Measurements from ENCODE around the gene CSTF3.

GRCh38 chr11:33194455-33194854 is 33.2 kb upstream of the CSTF3 start:
- TF ChIP-seq POLR2A (IDR thresholded peaks at IDR 0.05; ENCODE audit: low read depth, low read length) (no peak), CTCF (conservative IDR thresholded peaks at IDR 0.05; ENCODE audit: low read depth, low read length) (no peak), CHD1 (IDR thresholded peaks at IDR 0.05; ENCODE audit: low read depth, low read length) (no peak), USF2 (IDR thresholded peaks at IDR 0.05; ENCODE audit: low read depth, low read length) (no peak)
